ENCODE results near the gene HMG20A. TPM values are rescaled to one million over a fixed set of nuclear protein-coding genes. Genes with fewer than 3 reads are reported as not detected.
A peak's percentile ranks its signal among the peaks of the same experiment; 100 is the strongest.

The HMG20A gene
- total RNA-seq, 1 experiment from 2014 or later, result 62.2 TPM

- no peaks in the 10 kb centered on the region for H3K9me3 Mint-ChIP-seq
- peak overlapping the region; percentile 98 for H3K4me3 Mint-ChIP-seq
- H3K4me1 Mint-ChIP-seq, result peaks cover 41% of the 10 kb centered on the region
- DNase-seq (ENCODE audit: low spot score), result peak; percentile 60
- peak; percentile 10 for ATAC-seq
- CTCF ChIA-PET, result interaction anchor here (0.6 to 2.1 kb wide), 9 partner anchors 9 to 236 kb away, joined by 3 to 12 read pairs (median 4); no protein-coding TSS in a partner anchor
- 0 out of 2 replicates have a peak, but pooled peaks cover 2% of the 10 kb centered on the region for H3K36me3 Mint-ChIP-seq
- peak overlapping the region; percentile 75 for H3K27ac Mint-ChIP-seq
- TF ChIP-seq ELF4 (CRISPR knock-in tag; IDR thresholded peaks at IDR 0.05; ENCODE audit: low read depth), result no peak
- TF ChIP-seq TEAD1 (CRISPR knock-in tag; IDR thresholded peaks at IDR 0.05), result no peak
- TF ChIP-seq NR3C1 (CRISPR knock-in tag; conservative IDR thresholded peaks at IDR 0.05; ENCODE audit: low read depth), result no peak
- TF ChIP-seq HMGXB4 (CRISPR knock-in tag; IDR thresholded peaks at IDR 0.05), result peak; percentile 86
- no peaks in the 10 kb centered on the region; the same call in none of the 2 replicates for H3K27me3 Mint-ChIP-seq (ENCODE audit: low read depth)
- POLR2A ChIA-PET, result interaction anchor here (0.6 kb wide), 1 partner anchor 344 kb away, joined by 3 read pairs; no protein-coding TSS in a partner anchor
These were observed 1.5 kb upstream of the HMG20A start for GRCh38 chr15:77418966-77419835.

- Mint-ChIP-seq H3K4me1 (peaks cover 46% of the 10 kb centered on the region), H3K4me3 (peak within 1 kb of the TSS; percentile 98), H3K27ac (peak within 1 kb of the TSS; percentile 99), H3K9me3 (no peaks in the 10 kb centered on the region), H3K36me3 (0 out of 2 replicates have a peak, but pooled peaks cover 2% of the 10 kb centered on the region), H3K27me3 (ENCODE audit: low read depth) (no peaks in the 10 kb centered on the region; the same call in 1 of the 2 replicates)
- ATAC-seq, result peak; percentile 97
- CTCF ChIA-PET, result interaction anchor here (1.2 to 2.6 kb wide), 5 partner anchors 14 to 123 kb away, joined by 4 to 22 read pairs (median 6); no protein-coding TSS in a partner anchor
- POLR2A ChIA-PET, result interaction anchor here (0.6 kb wide), 1 partner anchor 102 kb away, joined by 6 read pairs; no protein-coding TSS in a partner anchor
- DNase-seq (ENCODE audit: low spot score), result peak; percentile 100
- TF ChIP-seq TCF7 (CRISPR knock-in tag; IDR thresholded peaks at IDR 0.05; ENCODE audit: low read depth), result no peak
- no peak for TF ChIP-seq FOXJ3 (CRISPR knock-in tag; IDR thresholded peaks at IDR 0.05; ENCODE audit: borderline replicate concordance)
- TF ChIP-seq GRHL2 (CRISPR knock-in tag; IDR thresholded peaks at IDR 0.05; ENCODE audit: insufficient replicate concordance, severe bottlenecking), result no peak
- 0 out of 2 replicates have a peak, but pooled peaks have one; percentile 27 for TF ChIP-seq TEAD1 (CRISPR knock-in tag; IDR thresholded peaks at IDR 0.05)
- TF ChIP-seq CREM (CRISPR knock-in tag; IDR thresholded peaks at IDR 0.05), result no peak; the same call in 1 of the 2 replicates
- TF ChIP-seq PREB (CRISPR knock-in tag; IDR thresholded peaks at IDR 0.05; ENCODE audit: borderline replicate concordance), result no peak
- TF ChIP-seq FOXP1 (CRISPR knock-in tag; IDR thresholded peaks at IDR 0.05; ENCODE audit: borderline replicate concordance), result peak; percentile 25; the same call in 1 of the 2 replicates
- no peak for TF ChIP-seq IRF1 (CRISPR knock-in tag; IDR thresholded peaks at IDR 0.05)
- 0 out of 2 replicates have a peak, but pooled peaks have one; percentile 6 for TF ChIP-seq HMGXB4 (CRISPR knock-in tag; IDR thresholded peaks at IDR 0.05)
- TF ChIP-seq SMAD4 (CRISPR knock-in tag; IDR thresholded peaks at IDR 0.05), result no peak
- peak; percentile 50; the same call in 1 of the 2 replicates for TF ChIP-seq ETV6 (CRISPR knock-in tag; IDR thresholded peaks at IDR 0.05)
- TF ChIP-seq SP1 (CRISPR knock-in tag; conservative IDR thresholded peaks at IDR 0.05), result peak; percentile 58; the same call in 1 of the 2 replicates
- 0 out of 2 replicates have a peak, but pooled peaks have one; percentile 33 for TF ChIP-seq E2F5 (CRISPR knock-in tag; IDR thresholded peaks at IDR 0.05)
- TF ChIP-seq FOXP4 (CRISPR knock-in tag; IDR thresholded peaks at IDR 0.05), result peak; percentile 32; the same call in 1 of the 2 replicates
- TF ChIP-seq ATF3 (CRISPR knock-in tag; conservative IDR thresholded peaks at IDR 0.05), result no peak
- no peak for TF ChIP-seq GABPB1 (CRISPR knock-in tag; IDR thresholded peaks at IDR 0.05)
- peak; percentile 73; the same call in 1 of the 2 replicates for TF ChIP-seq ZNF416 (CRISPR knock-in tag; IDR thresholded peaks at IDR 0.05)
- peak; percentile 62; the same call in 1 of the 2 replicates for TF ChIP-seq KAT7 (CRISPR knock-in tag; IDR thresholded peaks at IDR 0.05; ENCODE audit: borderline replicate concordance)
- TF ChIP-seq FOXK1 (CRISPR knock-in tag; IDR thresholded peaks at IDR 0.05), result peak; percentile 22; the same call in 1 of the 2 replicates
These were observed 665 bp upstream of the HMG20A start, which contains the start of gene PEAK1 for GRCh38 chr15:77419836-77420609. Gene PEAK1 (minus strand): TSS chr15:77420104. CDS start chr15:77181926, 238,178 bp downstream.

All from WTC11 (cell line).